Stimulated activated CD4-positive, alpha-beta T cell treated with anti-CD3 and anti-CD28 coated beads, Interleukin-1b, Interleukin-23, amount 100 ng/mL, for 48 hours (primary cell): ENCODE results near the gene SEPTIN2.
A peak's percentile ranks its signal among the peaks of the same experiment; 100 is the strongest.
"Not testable (repeated sequence)": the region's sequence is repeated elsewhere in the genome, so short reads cannot be mapped to it uniquely, and the experiment has no call there.

Experiments
- DNase-seq: peaks from one replicate; pipeline ENCODE4 v3.0.0-alpha.2; 2020

The SEPTIN2 gene

GRCh38 chr2:241354668-241355658 lies 39.2 kb downstream of the SEPTIN2 start:
- peak; percentile 87 for DNase-seq

GRCh38 chr2:241355983-241356870 lies 40.5 kb downstream of the SEPTIN2 start, which contains the start of gene FARP2:
Gene FARP2 (plus strand): TSS chr2:241356285. CDS start chr2:241373108, 16,823 bp downstream.
- peak; percentile 98 for DNase-seq

GRCh38 chr2:241356871-241357260 lies 41.1 kb downstream of the SEPTIN2 start:
- DNase-seq = no peak

GRCh38 chr2:241357531-241357930 lies 41.8 kb downstream of the SEPTIN2 start:
- DNase-seq = no peak

GRCh38 chr2:241358470-241358869 lies 42.7 kb downstream of the SEPTIN2 start:
- no peak for DNase-seq

- no peak for DNase-seq
Observed at GRCh38 chr2:241359481-241360045, 43.8 kb downstream of the SEPTIN2 start.

GRCh38 chr2:241363426-241363825 lies 47.7 kb downstream of the SEPTIN2 start:
- no peak for DNase-seq

GRCh38 chr2:241364781-241365180 lies 49.1 kb downstream of the SEPTIN2 start:
- no peak for DNase-seq

GRCh38 chr2:241366678-241367077 lies 51.0 kb downstream of the SEPTIN2 start:
- DNase-seq = no peak

GRCh38 chr2:241368643-241369042 lies 52.9 kb downstream of the SEPTIN2 start:
- DNase-seq = no peak

- DNase-seq = no peak
Observed at GRCh38 chr2:241372361-241372992, 56.8 kb downstream of the SEPTIN2 start.

- no peak for DNase-seq
Observed at GRCh38 chr2:241373446-241373845, 57.7 kb downstream of the SEPTIN2 start.

GRCh38 chr2:241373906-241374305 lies 58.2 kb downstream of the SEPTIN2 start:
- not testable (repeated sequence) for DNase-seq

- no peak for DNase-seq
Observed at GRCh38 chr2:241375300-241375699, 59.6 kb downstream of the SEPTIN2 start.

- no peak for DNase-seq
Observed at GRCh38 chr2:241376808-241377207, 61.1 kb downstream of the SEPTIN2 start.

- no peak for DNase-seq
Observed at GRCh38 chr2:241378816-241379215, 63.1 kb downstream of the SEPTIN2 start.

GRCh38 chr2:241379481-241380480 lies 64.1 kb downstream of the SEPTIN2 start:
- no peak for DNase-seq

GRCh38 chr2:241381872-241382271 lies 66.1 kb downstream of the SEPTIN2 start:
- DNase-seq = no peak

GRCh38 chr2:241385450-241385849 lies 69.7 kb downstream of the SEPTIN2 start:
- DNase-seq = not testable (repeated sequence)

- no peak for DNase-seq
Observed at GRCh38 chr2:241386519-241386918, 70.8 kb downstream of the SEPTIN2 start.

GRCh38 chr2:241389697-241390096 lies 74.0 kb downstream of the SEPTIN2 start:
- DNase-seq = no peak
